IMR-90 (cell line): ENCODE results near the gene EXOC2. TPM values are rescaled to one million over a fixed set of nuclear protein-coding genes. Genes with fewer than 3 reads are reported as not detected.

ENCODE experiments used
- ATAC-seq: fragments of 200-7000 bp; cut with Tn5 transposase; 2 replicates; pipeline ENCODE4 v1.9.1; 2020; ENCODE audit warnings: low read depth, mild to moderate bottlenecking, moderate library complexity
- BruUV-seq: library from RNA; stranded (reverse); fragments of 400-500 nt; replicated peaks from 2 replicates; lab custom pipeline; 2021; lab: Mats Ljungman, UMichigan
- CTCF ChIA-PET: fragments of 300-600 bp; formaldehyde crosslinking; extraction: SDS; loops from one replicate; lab custom pipeline; 2021; ENCODE audit warnings: antibody characterized with exemption; lab: Yijun Ruan, JAX
- POLR2A ChIA-PET: fragments of 300-600 bp; sonication (Branson Sonifier 250); formaldehyde crosslinking; loops from one replicate; lab custom pipeline; 2022; ENCODE audit warnings: antibody characterized with exemption; ENCODE audit not compliant: unreplicated experiment; lab: Charles Lee
- DNase-seq: peaks from one replicate; pipeline ENCODE4 v3.0.0; 2013
- H2AFZ ChIP-seq: replicated peaks from 2 replicates; pipeline ENCODE3; 2013; ENCODE audit warnings: low read length, mild to moderate bottlenecking; ENCODE audit not compliant: poor library complexity
- H2AK5ac ChIP-seq: 2 replicates; pipeline ENCODE4 v1.6.1; 2013; ENCODE audit warnings: low read depth, low read length, inconsistent platforms
- H2AK9ac ChIP-seq: replicated peaks from 2 replicates; pipeline ENCODE3; 2013; ENCODE audit warnings: mild to moderate bottlenecking, low read depth, low read length, moderate library complexity; ENCODE audit not compliant: poor library complexity
- H2BK120ac ChIP-seq: 2 replicates; pipeline ENCODE4 v1.6.1; 2013; ENCODE audit warnings: low read depth, low read length, inconsistent platforms
- H2BK15ac ChIP-seq: 3 replicates; pipeline ENCODE4 v1.6.1; 2013; ENCODE audit warnings: low read depth, low read length, inconsistent platforms
- H2BK20ac ChIP-seq: 2 replicates; pipeline ENCODE4 v1.6.1; 2013; ENCODE audit warnings: low read depth, mild to moderate bottlenecking, inconsistent platforms, low read length, moderate library complexity
- H2BK5ac ChIP-seq: 2 replicates; pipeline ENCODE4 v1.6.1; 2013; ENCODE audit warnings: mild to moderate bottlenecking, low read depth, low read length, inconsistent platforms; ENCODE audit not compliant: poor library complexity, severe bottlenecking
- H3K14ac ChIP-seq: replicated peaks from 2 replicates; pipeline ENCODE4 v1.6.1; 2013; ENCODE audit warnings: low read depth, low read length, inconsistent platforms
- H3K18ac ChIP-seq: 2 replicates; pipeline ENCODE4 v1.6.1; 2013; ENCODE audit warnings: low read depth, low read length, control low read depth
- H3K23ac ChIP-seq: 2 replicates; pipeline ENCODE4 v1.6.1; 2013; ENCODE audit warnings: low read depth, low read length, inconsistent platforms
- H3K27ac ChIP-seq: 2 replicates; pipeline ENCODE4 v1.5.1; 2013; ENCODE audit warnings: mild to moderate bottlenecking, control low read depth, low read length; ENCODE audit not compliant: insufficient read depth
- H3K27me3 ChIP-seq: 2 replicates; pipeline ENCODE4 v1.6.1; 2013; ENCODE audit warnings: low read length; ENCODE audit not compliant: control insufficient read depth, insufficient read depth
- H3K36me3 ChIP-seq: 2 replicates; pipeline ENCODE4 v1.6.1; 2013; ENCODE audit warnings: low read length, mixed read lengths; ENCODE audit not compliant: control insufficient read depth, insufficient read depth
- H3K4ac ChIP-seq: 2 replicates; pipeline ENCODE4 v1.6.1; 2013; ENCODE audit warnings: low read depth, low read length, inconsistent platforms
- H3K4me1 ChIP-seq: 2 replicates; pipeline ENCODE4 v1.6.1; 2013; ENCODE audit warnings: low read length, mixed read lengths; ENCODE audit not compliant: control insufficient read depth, insufficient read depth
- H3K4me2 ChIP-seq: 2 replicates; pipeline ENCODE4 v1.6.1; 2013; ENCODE audit warnings: low read depth, mild to moderate bottlenecking, control low read depth, low read length, moderate library complexity
- H3K4me3 ChIP-seq: 2 replicates; pipeline ENCODE4 v1.5.1; 2013; ENCODE audit warnings: low read depth, mild to moderate bottlenecking, control low read depth, low read length, moderate library complexity; ENCODE audit not compliant: insufficient read depth
- H3K56ac ChIP-seq: 2 replicates; pipeline ENCODE4 v1.6.1; 2013; ENCODE audit warnings: low read length, inconsistent platforms; ENCODE audit not compliant: insufficient read depth; ENCODE audit errors: extremely low read depth
- H3K79me1 ChIP-seq, 2 experiments: 2 replicates each; pipeline ENCODE4 v1.6.1; 2013; ENCODE audit warnings: low read length in 2 of 2, inconsistent platforms in 1 of 2, low read depth in 1 of 2
- H3K9ac ChIP-seq: 2 replicates; pipeline ENCODE4 v1.6.1; 2013; ENCODE audit warnings: low read depth, low read length, control low read depth
- H3K9me1 ChIP-seq: 2 replicates; pipeline ENCODE4 v1.6.1; 2013; ENCODE audit warnings: low read length, inconsistent platforms; ENCODE audit not compliant: insufficient read depth
- H3K9me3 ChIP-seq: 2 replicates; pipeline ENCODE4 v1.6.1; 2013; ENCODE audit warnings: low read length; ENCODE audit not compliant: control insufficient read depth, insufficient read depth
- H4K20me1 ChIP-seq: 2 replicates; pipeline ENCODE4 v1.6.1; 2013; ENCODE audit warnings: low read length, inconsistent platforms; ENCODE audit not compliant: insufficient read depth
- H4K5ac ChIP-seq: 2 replicates; pipeline ENCODE4 v1.6.1; 2013; ENCODE audit warnings: mild to moderate bottlenecking, low read depth, low read length, control low read depth
- H4K8ac ChIP-seq, 2 experiments: 2 replicates each; pipeline ENCODE4 v1.6.1; 2013; ENCODE audit warnings: low read depth in 2 of 2, low read length in 2 of 2, control low read depth in 1 of 2, inconsistent platforms in 1 of 2
- H4K91ac ChIP-seq: 2 replicates; pipeline ENCODE4 v1.6.1; 2013; ENCODE audit warnings: low read depth, low read length, inconsistent platforms; ENCODE audit not compliant: insufficient read depth
- BHLHE40 ChIP-seq: fragments of 150-350 bp; IDR thresholded peaks from 2 replicates; pipeline ENCODE4 v1.6.1; 2016; ENCODE audit warnings: mild to moderate bottlenecking, low read depth, low read length
- CHD1 ChIP-seq: IDR thresholded peaks from 2 replicates; pipeline ENCODE4 v1.6.1; 2012; ENCODE audit warnings: low read depth, low read length, improper control_type of control experiment
- MAFK ChIP-seq: IDR thresholded peaks from 2 replicates; pipeline ENCODE4 v1.6.1; 2012; ENCODE audit warnings: low read depth, low read length, improper control_type of control experiment
- MAZ ChIP-seq: IDR thresholded peaks from 2 replicates; pipeline ENCODE4 v1.6.1; 2012; ENCODE audit warnings: low read depth, mild to moderate bottlenecking, low read length, improper control_type of control experiment, moderate library complexity, borderline replicate concordance
- MXI1 ChIP-seq: IDR thresholded peaks from 2 replicates; pipeline ENCODE4 v1.6.1; 2012; ENCODE audit warnings: low read depth, mild to moderate bottlenecking, low read length, moderate library complexity, borderline replicate concordance
- NFE2L2 ChIP-seq: fragments of 150-350 bp; IDR thresholded peaks from 2 replicates; pipeline ENCODE4 v1.6.1; 2016; ENCODE audit warnings: low read depth, mild to moderate bottlenecking, low read length
- POLR2A ChIP-seq: IDR thresholded peaks from 2 replicates; pipeline ENCODE4 v1.6.1; 2012; ENCODE audit warnings: mild to moderate bottlenecking, low read depth, low read length
- WGBS, 2 experiments: methylation state at CpG; one replicate each; pipeline versions ENCODE4 v1.1.5 to v1.1.7; 2013; ENCODE audit warnings: missing lambda C conversion rate in 2 of 2; ENCODE audit not compliant: insufficient read length in 1 of 2; ENCODE audit errors: extremely low coverage in 2 of 2; 5-methylcytosine and 5-hydroxymethylcytosine counted together
- dilution Hi-C: fragments of 300-500 bp; cut with HindIII; formaldehyde crosslinking; loops from one replicate; pipeline ENCODE4 v1.14.3; 2018; ENCODE audit warnings: low sequenced_read_pairs; ENCODE audit not compliant: unreplicated experiment
- in situ Hi-C: fragments of 300-500 bp; cut with MboI; formaldehyde crosslinking; loops from 3 replicates; pipeline ENCODE4 v1.14.3; 2019; ENCODE audit warnings: low sequenced_read_pairs, inconsistent platforms, mixed read lengths
- intact Hi-C: fragments of 100-400 bp; cut with micrococcal nuclease; formaldehyde crosslinking; loops from 2 replicates; pipeline ENCODE4 v1.10.0; 2022
- polyA plus RNA-seq, 3 experiments: library from polyadenylated mRNA; depleted of rRNA; stranded (reverse); fragments of >200 nt; gene quantifications; 2 replicates each; pipeline ENCODE4 v1.2.3, GENCODE V29; 2012; ENCODE audit warnings: low replicate concordance in 1 of 3
- total RNA-seq: library from RNA; depleted of rRNA; stranded (reverse); fragments of >200 nt; gene quantifications from 2 replicates; pipeline ENCODE4 v1.2.3, GENCODE V29; 2012
- TF ChIP-seq, protein P1 (sequence below): conservative IDR thresholded peaks from 2 replicates; pipeline ENCODE4 v1.5.1; 2012; ENCODE audit warnings: mild to moderate bottlenecking, low read depth, low read length, improper control_type of control experiment
- TF ChIP-seq, protein P2 (sequence below): fragments of 150-350 bp; IDR thresholded peaks from 2 replicates; pipeline ENCODE4 v1.6.1; 2017; ENCODE audit warnings: mild to moderate bottlenecking, antibody characterized with exemption, low read length, low read depth

The EXOC2 gene
- total and polyA plus RNA-seq, 2 of the 4 experiments (the other 2 are of a cell fraction) = 13.1 to 37.3 TPM

DNA sequence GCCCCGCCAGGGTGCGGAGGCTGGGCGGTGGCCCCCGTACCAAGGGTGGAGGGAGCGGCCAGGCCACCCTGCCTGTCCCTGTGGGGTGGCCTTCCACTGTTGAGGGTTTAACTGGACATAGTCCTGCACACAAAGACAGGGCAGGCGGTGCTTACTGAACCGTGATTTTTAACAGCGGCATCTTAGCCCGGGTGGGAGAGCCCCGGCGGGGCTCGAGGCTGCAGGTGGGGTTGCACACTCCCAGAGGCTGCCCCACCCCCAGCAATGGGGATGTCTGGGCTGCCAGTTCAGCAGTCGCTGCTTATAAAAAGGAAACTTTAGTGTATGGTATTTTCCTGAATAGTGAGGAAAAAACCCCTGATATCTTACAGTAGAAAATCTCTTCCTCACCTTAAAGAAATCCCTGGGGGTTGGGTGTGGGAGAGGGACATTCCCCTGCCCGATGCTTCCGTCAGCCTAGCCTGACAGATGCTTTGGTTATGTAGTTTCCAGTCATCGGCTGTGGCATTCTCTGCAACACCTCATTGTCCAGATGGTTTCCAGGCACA is 222.0 kb downstream of the EXOC2 start:
- H2BK120ac ChIP-seq = no peak overlapping the region
- in situ Hi-C loops = no loop called here

More for the DNA sequence above, 222.0 kb downstream of the EXOC2 start:
- ChIA-PET CTCF (no interaction called here), POLR2A (no interaction called here)
- Histone ChIP-seq H4K20me1 (no peaks in the 10 kb centered on the region), H3K79me1 (no peaks in the 10 kb centered on the region), H2AK5ac (no peak overlapping the region), H3K9me1 (no peaks in the 10 kb centered on the region), H3K36me3 (no peaks in the 10 kb centered on the region), H3K27me3 (peaks cover 15% of the 10 kb centered on the region), H3K9ac (no peak overlapping the region), H4K91ac (no peak overlapping the region), H3K4me2 (no peak overlapping the region), H3K9me3 (no peaks in the 10 kb centered on the region), H3K27ac (no peak overlapping the region), H3K4me3 (no peak overlapping the region), H3K23ac (no peak overlapping the region), H3K14ac (no peak overlapping the region), H3K4me1 (no peaks in the 10 kb centered on the region), H2BK15ac (no peak overlapping the region), H2BK5ac (no peak overlapping the region), H2AK9ac (no peak overlapping the region), H4K5ac (no peak overlapping the region), H3K4ac (no peak overlapping the region), H2AFZ (no peak overlapping the region), H4K8ac (no peak overlapping the region), H2BK20ac (no peak overlapping the region), H3K18ac (no peak overlapping the region), H3K56ac (no peak overlapping the region)
- DNase-seq = no peak
- no TSS peak for BruUV-seq
- dilution Hi-C loops = no loop called here
- 50% methylated on average over 2 of the region's 16 CpGs; no CpG with 5 or more reads in 1 of the 2 experiments for WGBS, 2 experiments
- intact Hi-C loops = no loop called here
- TF ChIP-seq POLR2A (no peak), MAZ (no peak), NFE2L2 (no peak), CHD1 (no peak), BHLHE40 (no peak), MAFK (no peak), MXI1 (no peak)
- TF ChIP-seq, protein P1, sequence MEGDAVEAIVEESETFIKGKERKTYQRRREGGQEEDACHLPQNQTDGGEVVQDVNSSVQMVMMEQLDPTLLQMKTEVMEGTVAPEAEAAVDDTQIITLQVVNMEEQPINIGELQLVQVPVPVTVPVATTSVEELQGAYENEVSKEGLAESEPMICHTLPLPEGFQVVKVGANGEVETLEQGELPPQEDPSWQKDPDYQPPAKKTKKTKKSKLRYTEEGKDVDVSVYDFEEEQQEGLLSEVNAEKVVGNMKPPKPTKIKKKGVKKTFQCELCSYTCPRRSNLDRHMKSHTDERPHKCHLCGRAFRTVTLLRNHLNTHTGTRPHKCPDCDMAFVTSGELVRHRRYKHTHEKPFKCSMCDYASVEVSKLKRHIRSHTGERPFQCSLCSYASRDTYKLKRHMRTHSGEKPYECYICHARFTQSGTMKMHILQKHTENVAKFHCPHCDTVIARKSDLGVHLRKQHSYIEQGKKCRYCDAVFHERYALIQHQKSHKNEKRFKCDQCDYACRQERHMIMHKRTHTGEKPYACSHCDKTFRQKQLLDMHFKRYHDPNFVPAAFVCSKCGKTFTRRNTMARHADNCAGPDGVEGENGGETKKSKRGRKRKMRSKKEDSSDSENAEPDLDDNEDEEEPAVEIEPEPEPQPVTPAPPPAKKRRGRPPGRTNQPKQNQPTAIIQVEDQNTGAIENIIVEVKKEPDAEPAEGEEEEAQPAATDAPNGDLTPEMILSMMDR = no peak
- TF ChIP-seq, protein P2, sequence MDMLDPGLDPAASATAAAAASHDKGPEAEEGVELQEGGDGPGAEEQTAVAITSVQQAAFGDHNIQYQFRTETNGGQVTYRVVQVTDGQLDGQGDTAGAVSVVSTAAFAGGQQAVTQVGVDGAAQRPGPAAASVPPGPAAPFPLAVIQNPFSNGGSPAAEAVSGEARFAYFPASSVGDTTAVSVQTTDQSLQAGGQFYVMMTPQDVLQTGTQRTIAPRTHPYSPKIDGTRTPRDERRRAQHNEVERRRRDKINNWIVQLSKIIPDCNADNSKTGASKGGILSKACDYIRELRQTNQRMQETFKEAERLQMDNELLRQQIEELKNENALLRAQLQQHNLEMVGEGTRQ = no peak
- no peak for ATAC-seq
